ENCODE measurements around the gene RELN.

DNA sequence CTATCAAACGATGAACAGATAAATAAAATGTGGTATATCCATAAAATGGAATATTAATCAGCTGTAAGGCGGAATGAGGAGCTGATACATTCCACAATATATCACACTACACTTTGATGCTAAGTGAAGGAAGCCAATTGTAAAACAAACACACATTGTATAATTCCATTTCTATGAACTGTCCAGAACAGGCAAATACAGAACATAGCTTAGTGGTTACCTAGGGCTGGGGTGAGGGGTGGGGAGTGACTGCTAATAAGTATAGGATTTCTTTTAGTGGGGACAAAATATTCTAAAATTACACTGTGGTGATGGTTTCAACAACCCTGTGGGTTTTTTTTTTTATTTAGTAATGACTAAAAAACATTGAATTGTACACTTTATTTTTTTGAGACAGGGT lies 461.3 kb downstream of the RELN start:
- TF ChIP-seq, protein P1, sequence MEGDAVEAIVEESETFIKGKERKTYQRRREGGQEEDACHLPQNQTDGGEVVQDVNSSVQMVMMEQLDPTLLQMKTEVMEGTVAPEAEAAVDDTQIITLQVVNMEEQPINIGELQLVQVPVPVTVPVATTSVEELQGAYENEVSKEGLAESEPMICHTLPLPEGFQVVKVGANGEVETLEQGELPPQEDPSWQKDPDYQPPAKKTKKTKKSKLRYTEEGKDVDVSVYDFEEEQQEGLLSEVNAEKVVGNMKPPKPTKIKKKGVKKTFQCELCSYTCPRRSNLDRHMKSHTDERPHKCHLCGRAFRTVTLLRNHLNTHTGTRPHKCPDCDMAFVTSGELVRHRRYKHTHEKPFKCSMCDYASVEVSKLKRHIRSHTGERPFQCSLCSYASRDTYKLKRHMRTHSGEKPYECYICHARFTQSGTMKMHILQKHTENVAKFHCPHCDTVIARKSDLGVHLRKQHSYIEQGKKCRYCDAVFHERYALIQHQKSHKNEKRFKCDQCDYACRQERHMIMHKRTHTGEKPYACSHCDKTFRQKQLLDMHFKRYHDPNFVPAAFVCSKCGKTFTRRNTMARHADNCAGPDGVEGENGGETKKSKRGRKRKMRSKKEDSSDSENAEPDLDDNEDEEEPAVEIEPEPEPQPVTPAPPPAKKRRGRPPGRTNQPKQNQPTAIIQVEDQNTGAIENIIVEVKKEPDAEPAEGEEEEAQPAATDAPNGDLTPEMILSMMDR (IDR thresholded peaks at IDR 0.05), result no peak
- TF ChIP-seq POLR2AphosphoS5 (IDR thresholded peaks at IDR 0.05) (no peak), POLR2A (IDR thresholded peaks at IDR 0.05) (no peak)

Data from gastroesophageal sphincter (tissue), 3 donors.